H1 (cell line): ENCODE measurements around the gene RRP1. TPM values are rescaled to one million over a fixed set of nuclear protein-coding genes. Genes with fewer than 3 reads are reported as not detected.

Experiments used
- CTCF ChIA-PET: fragments of 300-600 bp; sonication (Branson Sonifier 250); formaldehyde crosslinking; loops from one replicate; lab custom pipeline; 2021; ENCODE audit not compliant: partially characterized antibody; lab: Charles Lee
- POLR2A ChIA-PET: fragments of 300-600 bp; sonication (Branson Sonifier 250); formaldehyde crosslinking; loops from one replicate; lab custom pipeline; 2021; ENCODE audit warnings: inconsistent platforms; ENCODE audit not compliant: partially characterized antibody; lab: Charles Lee
- DNase-seq, 2 experiments: peaks; one replicate each; pipeline versions ENCODE4 v3.0.0 to v3.0.0-alpha.2; 2010 to 2022; ENCODE audit warnings: low spot score in 2 of 2, low read depth in 1 of 2, mixed read lengths in 1 of 2
- FAIRE-seq: peaks from 2 replicates; lab custom pipeline; 2011; peaks lifted over from hg19 to GRCh38; lab: Jason Lieb, UNC
- H2AFZ ChIP-seq: 2 replicates; pipeline ENCODE4 v1.8.1; 2012; ENCODE audit warnings: low read length, inconsistent platforms
- H2AK5ac ChIP-seq: 2 replicates; pipeline ENCODE4 v1.6.1; 2013; ENCODE audit warnings: low read depth, low read length
- H2BK120ac ChIP-seq: replicated peaks from 2 replicates; pipeline ENCODE3; 2013; ENCODE audit warnings: low read depth, low read length, inconsistent platforms
- H2BK12ac ChIP-seq: 2 replicates; pipeline ENCODE4 v1.6.1; 2013; ENCODE audit warnings: low read depth, low read length
- H2BK15ac ChIP-seq: 2 replicates; pipeline ENCODE4 v1.6.1; 2013; ENCODE audit warnings: low read length
- H2BK20ac ChIP-seq: 2 replicates; pipeline ENCODE4 v1.6.1; 2013; ENCODE audit warnings: low read length
- H2BK5ac ChIP-seq: 2 replicates; pipeline ENCODE4 v1.6.1; 2013; ENCODE audit warnings: low read depth, low read length
- H3K14ac ChIP-seq: 2 replicates; pipeline ENCODE4 v1.6.1; 2013; ENCODE audit warnings: inconsistent platforms; ENCODE audit not compliant: insufficient read length
- H3K18ac ChIP-seq: 2 replicates; pipeline ENCODE4 v1.6.1; 2013; ENCODE audit warnings: low read length; ENCODE audit errors: extremely low read depth
- H3K23ac ChIP-seq: 2 replicates; pipeline ENCODE4 v1.6.1; 2013; ENCODE audit warnings: inconsistent platforms; ENCODE audit not compliant: insufficient read length
- H3K23me2 ChIP-seq: 2 replicates; pipeline ENCODE4 v1.6.1; 2013; ENCODE audit warnings: low read depth, low read length
- H3K27ac ChIP-seq: 2 replicates; pipeline ENCODE4 v1.6.1; 2011; ENCODE audit warnings: low read depth, low read length, inconsistent platforms
- H3K27me3 ChIP-seq, 4 experiments: replicated peaks in 1 of 4; 1 replicate in 1 of 4; 2 replicates in 3 of 4; pipeline versions ENCODE4 v1.6.1 to v1.8.1; 2011 to 2013; ENCODE audit warnings: low read length in 3 of 4, mild to moderate bottlenecking in 3 of 4, inconsistent platforms in 2 of 4, mixed read lengths in 2 of 4, moderate library complexity in 1 of 4; ENCODE audit not compliant: control insufficient read depth in 3 of 4, insufficient read depth in 3 of 4; ENCODE audit errors: extremely low read depth in 1 of 4
- H3K36me3 ChIP-seq, 4 experiments: 2 replicates each; pipeline versions ENCODE4 v1.6.1 to v1.8.1; 2011 to 2013; ENCODE audit warnings: mild to moderate bottlenecking in 4 of 4, low read length in 3 of 4, moderate library complexity in 2 of 4, control low read depth in 1 of 4, inconsistent platforms in 1 of 4; ENCODE audit not compliant: insufficient read depth in 4 of 4, control insufficient read depth in 2 of 4
- H3K4ac ChIP-seq: replicated peaks from 2 replicates; pipeline ENCODE3; 2013; ENCODE audit warnings: low read length, low read depth, mixed read lengths, inconsistent platforms; ENCODE audit not compliant: insufficient read length
- H3K4me1 ChIP-seq, 4 experiments: replicated peaks in 1 of 4; 1 replicate in 1 of 4; 2 replicates in 3 of 4; pipeline versions ENCODE4 v1.6.1 to v1.8.1; 2011 to 2013; ENCODE audit warnings: low read length in 3 of 4, inconsistent platforms in 2 of 4, mixed read lengths in 1 of 4; ENCODE audit not compliant: insufficient read depth in 4 of 4, control insufficient read depth in 3 of 4
- H3K4me2 ChIP-seq, 2 experiments: 2 replicates each; pipeline versions ENCODE4 v1.6.1 to v1.8.1; 2011 to 2013; ENCODE audit warnings: low read depth in 2 of 2, low read length in 2 of 2, control low read depth in 1 of 2, inconsistent platforms in 1 of 2, mild to moderate bottlenecking in 1 of 2; ENCODE audit not compliant: insufficient read depth in 1 of 2
- H3K4me3 ChIP-seq, 4 experiments: fragments of 200-600, 300-600 bp in 1 of 4; sonication (generic), shearing (Covaris generic), sonication (Bioruptor Twin) in 1 of 4; 2 replicates each; pipeline versions ENCODE4 v1.5.1 to v1.8.1; 2011 to 2016; ENCODE audit warnings: low read length in 4 of 4, low read depth in 3 of 4, control low read depth in 2 of 4, inconsistent platforms in 2 of 4, mild to moderate bottlenecking in 2 of 4, mixed read lengths in 1 of 4, moderate library complexity in 1 of 4; ENCODE audit not compliant: insufficient read depth in 2 of 4; ENCODE audit errors: extremely low read depth in 1 of 4
- H3K56ac ChIP-seq: replicated peaks from 2 replicates; pipeline ENCODE3; 2013; ENCODE audit warnings: low read depth, mild to moderate bottlenecking, mixed read lengths, low read length, inconsistent platforms; ENCODE audit not compliant: insufficient read length
- H3K79me1 ChIP-seq: 2 replicates; pipeline ENCODE4 v1.6.1; 2013; ENCODE audit warnings: low read depth, low read length, control low read depth
- H3K79me2 ChIP-seq, 2 experiments: 2 replicates each; pipeline versions ENCODE4 v1.6.1 to v1.8.1; 2012 to 2013; ENCODE audit warnings: low read length in 2 of 2, mild to moderate bottlenecking in 2 of 2, inconsistent platforms in 1 of 2; ENCODE audit not compliant: insufficient read depth in 2 of 2, control insufficient read depth in 1 of 2
- H3K9ac ChIP-seq, 4 experiments: replicated peaks in 1 of 4; 1 replicate in 1 of 4; 2 replicates in 3 of 4; pipeline versions ENCODE4 v1.6.1 to v1.8.1; 2011 to 2013; ENCODE audit warnings: low read depth in 3 of 4, low read length in 3 of 4, control low read depth in 2 of 4, mild to moderate bottlenecking in 2 of 4, moderate library complexity in 2 of 4, inconsistent platforms in 1 of 4; ENCODE audit errors: extremely low read depth in 1 of 4
- H3K9me3 ChIP-seq, 2 experiments: 2 replicates each; pipeline versions ENCODE4 v1.6.1 to v1.8.1; 2012 to 2013; ENCODE audit warnings: mild to moderate bottlenecking in 2 of 2, moderate library complexity in 2 of 2, control low read depth in 1 of 2, inconsistent platforms in 1 of 2, low read depth in 1 of 2, low read length in 1 of 2, mixed read lengths in 1 of 2; ENCODE audit not compliant: insufficient read depth in 2 of 2
- H4K20me1 ChIP-seq, 2 experiments: replicated peaks in 1 of 2; 2 replicates each; pipeline versions ENCODE3 to v1.8.1; 2011 to 2013; ENCODE audit warnings: inconsistent platforms in 2 of 2, low read length in 2 of 2, mild to moderate bottlenecking in 1 of 2; ENCODE audit not compliant: insufficient read depth in 2 of 2, control insufficient read depth in 1 of 2
- H4K5ac ChIP-seq: 2 replicates; pipeline ENCODE4 v1.6.1; 2013; ENCODE audit warnings: low read length, low read depth, mixed read lengths, inconsistent platforms; ENCODE audit not compliant: insufficient read length
- H4K8ac ChIP-seq: 2 replicates; pipeline ENCODE4 v1.8.0; 2013; ENCODE audit warnings: mild to moderate bottlenecking, moderate library complexity, low read length, inconsistent platforms; ENCODE audit not compliant: insufficient read depth; ENCODE audit errors: extremely low read depth
- H4K91ac ChIP-seq: replicated peaks from 2 replicates; pipeline ENCODE3; 2013; ENCODE audit warnings: low read length, mixed read lengths, inconsistent platforms; ENCODE audit not compliant: insufficient read length
- ATF3 ChIP-seq: IDR thresholded peaks from 2 replicates; pipeline ENCODE4 v1.6.1; 2011; ENCODE audit warnings: low read depth, mild to moderate bottlenecking, low read length; ENCODE audit not compliant: insufficient read depth
- CBX5 ChIP-seq: fragments of 300-800, 300-1000 bp; sonication (generic); IDR thresholded peaks from 2 replicates; pipeline ENCODE4 v1.7.1; 2016; ENCODE audit warnings: antibody characterized with exemption, low read length, low read depth
- EP300 ChIP-seq, 2 experiments: IDR thresholded peaks; 1 replicate in 1 of 2; 2 replicates in 1 of 2; pipeline ENCODE4 v1.6.1; 2011 to 2012; ENCODE audit warnings: low read depth in 2 of 2, low read length in 2 of 2, mild to moderate bottlenecking in 2 of 2, borderline replicate concordance in 1 of 2, inconsistent platforms in 1 of 2, moderate library complexity in 1 of 2
- EZH2 ChIP-seq: fragments of 200-600 bp; sonication (generic); IDR thresholded peaks from 2 replicates; pipeline ENCODE4 v1.7.1; 2012; ENCODE audit warnings: low read depth, mild to moderate bottlenecking, moderate library complexity, low read length, inconsistent platforms; ENCODE audit not compliant: severe bottlenecking
- GTF2F1 ChIP-seq: IDR thresholded peaks from 2 replicates; pipeline ENCODE4 v1.6.1; 2012; ENCODE audit warnings: low read depth, low read length, improper control_type of control experiment, borderline replicate concordance
- KDM4A ChIP-seq: IDR thresholded peaks from one replicate; pipeline ENCODE4 v1.7.1; 2012; ENCODE audit warnings: low read depth, mild to moderate bottlenecking, moderate library complexity, low read length, inconsistent platforms; ENCODE audit not compliant: severe bottlenecking
- MAFK ChIP-seq: IDR thresholded peaks from 2 replicates; pipeline ENCODE4 v1.6.1; 2012; ENCODE audit warnings: low read depth, mild to moderate bottlenecking, improper control_type of control experiment, low read length
- RAD21 ChIP-seq, 2 experiments: IDR thresholded peaks in 1 of 2; conservative IDR thresholded peaks in 1 of 2; 2 replicates each; pipeline ENCODE4 v1.6.1; 2011; ENCODE audit warnings: low read depth in 2 of 2, low read length in 2 of 2, improper control_type of control experiment in 1 of 2, inconsistent platforms in 1 of 2, mild to moderate bottlenecking in 1 of 2, moderate library complexity in 1 of 2
- RNF2 ChIP-seq: fragments of 200-900, 300-1000 bp; sonication (generic); IDR thresholded peaks from 2 replicates; pipeline ENCODE4 v1.7.1; 2016; ENCODE audit warnings: borderline replicate concordance, low read depth, mild to moderate bottlenecking, antibody characterized with exemption, low read length; ENCODE audit not compliant: poor library complexity, severe bottlenecking; ENCODE audit errors: missing control alignments
- RXRA ChIP-seq: IDR thresholded peaks from 2 replicates; pipeline ENCODE4 v1.6.1; 2011; ENCODE audit warnings: low read depth, mild to moderate bottlenecking, low read length, moderate library complexity; ENCODE audit not compliant: insufficient read depth
- SUZ12 ChIP-seq: fragments of 200-600 bp; sonication (generic); IDR thresholded peaks from 2 replicates; pipeline ENCODE4 v1.6.1; 2012; ENCODE audit warnings: mild to moderate bottlenecking, inconsistent platforms, low read length, moderate library complexity, mixed read lengths
- TEAD4 ChIP-seq: IDR thresholded peaks from 2 replicates; pipeline ENCODE4 v1.6.1; 2012; ENCODE audit warnings: low read depth, low read length, inconsistent platforms, mixed read lengths
- WGBS, 2 experiments: shearing (Covaris generic) in 1 of 2; methylation state at CpG; one replicate each; pipeline versions ENCODE4 v1.1.6 to v1.1.7; 2013 to 2015; ENCODE audit warnings: low lambda C conversion rate in 2 of 2, mixed read lengths in 2 of 2, inconsistent platforms in 1 of 2, low coverage in 1 of 2, missing lambda C conversion rate in 1 of 2; ENCODE audit not compliant: insufficient replicate concordance in 2 of 2, insufficient coverage in 1 of 2, insufficient read length in 1 of 2; ENCODE audit errors: extremely low coverage in 1 of 2, missing lambda C conversion rate in 1 of 2; 5-methylcytosine and 5-hydroxymethylcytosine counted together
- polyA plus RNA-seq, 7 experiments: library from polyadenylated mRNA; depleted of rRNA in 3 of 7; stranded (reverse) in 5 of 7; unstranded in 2 of 7; fragments of >200 nt in 5 of 7; fragments of 200-250 nt in 2 of 7; gene quantifications; 1 replicate in 5 of 7; 2 replicates in 1 of 7; 4 replicates in 1 of 7; pipeline versions ENCODE4 v1.2.1 to v1.2.3, GENCODE V29; 2011 to 2013; ENCODE audit warnings: missing spikeins in 2 of 7, mixed read lengths in 2 of 7
- total RNA-seq: library from RNA; stranded (reverse); fragmentation: NEBNext Ultra II Directional; extraction: Animal tissue kit (Norgen Biotek cat#: 25700); gene quantifications from 2 replicates; pipeline ENCODE4 v1.2.1, GENCODE V29; 2021

RRP1 gene
- total and polyA plus RNA-seq, 2 of the 8 experiments (the other 6 are each of a cell fraction or from before 2014, with no cell fraction given): 11.6 to 55.2 TPM

- Histone ChIP-seq H3K27ac (no peak overlapping the region), H2BK120ac (no peak overlapping the region), H3K9ac (no peak overlapping the region), H2BK12ac (no peak overlapping the region), H3K14ac (no peak overlapping the region), H3K56ac (no peak overlapping the region), H3K4me1 (no peaks in the 10 kb centered on the region), H3K4me3 (no peak overlapping the region), H2BK15ac (no peak overlapping the region), H3K27me3 (no peaks in the 10 kb centered on the region), H3K23ac (no peak overlapping the region), H3K9me3 (peaks cover 0 to 15% of the 10 kb centered on the region in 2 experiments; a peak in 1 of 4 replicates), H4K20me1 (peaks cover 0 to 1% of the 10 kb centered on the region in 2 experiments), H4K91ac (no peak overlapping the region), H3K18ac (no peak overlapping the region), H2AFZ (no peak overlapping the region), H2BK5ac (no peak overlapping the region), H4K5ac (no peak overlapping the region), H2AK5ac (no peak overlapping the region), H3K79me1 (no peaks in the 10 kb centered on the region), H3K23me2 (no peaks in the 10 kb centered on the region), H3K4ac (no peak overlapping the region), H3K36me3 (no peaks in the 10 kb centered on the region), H2BK20ac (no peak overlapping the region), H4K8ac (no peak overlapping the region), H3K4me2 (no peak overlapping the region), H3K79me2 (no peaks in the 10 kb centered on the region)
- no peak for DNase-seq
- FAIRE-seq: no peak
- 86% methylated on average over 8 of the region's 11 CpGs; no CpG with 5 or more reads in 1 of the 2 experiments for WGBS, 2 experiments
- ChIA-PET POLR2A (interaction anchor here (0.6 to 0.7 kb wide), 3 partner anchors 8 to 155 kb away, joined by 3 read pairs; no protein-coding TSS in a partner anchor), CTCF (no interaction called here)
- TF ChIP-seq RXRA: no peak
- TF ChIP-seq EZH2: no peak
- TF ChIP-seq RNF2: no peak
- TF ChIP-seq MAFK: no peak
- no peak for TF ChIP-seq CBX5
- TF ChIP-seq SUZ12: no peak
- no peak for TF ChIP-seq ATF3
- TF ChIP-seq TEAD4: no peak
- TF ChIP-seq RAD21 (IDR thresholded peaks at IDR 0.05 in 1 of 2, conservative IDR thresholded peaks at IDR 0.05 in 1 of 2; ENCODE audit: low read depth in 2 of 2, low read length in 2 of 2): no peak
- no peak for TF ChIP-seq KDM4A
- no peak for TF ChIP-seq GTF2F1
- no peak for TF ChIP-seq EP300 (IDR thresholded peaks at IDR 0.05; ENCODE audit: borderline replicate concordance in 1 of 2, low read depth in 2 of 2, low read length in 2 of 2)
Measured at GRCh38 chr21:43820466-43820865, 31.1 kb downstream of the RRP1 start.
